IMR-90 (cell line): ENCODE results near the gene RASGRF2. TPM values are rescaled to one million over a fixed set of nuclear protein-coding genes. Genes with fewer than 3 reads are reported as not detected.

Experiments used
- ATAC-seq: fragments of 200-7000 bp; cut with Tn5 transposase; 2 replicates; pipeline ENCODE4 v1.9.1; 2020; ENCODE audit warnings: low read depth, mild to moderate bottlenecking, moderate library complexity
- BruUV-seq: library from RNA; stranded (reverse); fragments of 400-500 nt; replicated peaks from 2 replicates; lab custom pipeline; 2021; lab: Mats Ljungman, UMichigan
- CTCF ChIA-PET: fragments of 300-600 bp; formaldehyde crosslinking; extraction: SDS; loops from one replicate; lab custom pipeline; 2021; ENCODE audit warnings: antibody characterized with exemption; lab: Yijun Ruan, JAX
- POLR2A ChIA-PET: fragments of 300-600 bp; sonication (Branson Sonifier 250); formaldehyde crosslinking; loops from one replicate; lab custom pipeline; 2022; ENCODE audit warnings: antibody characterized with exemption; ENCODE audit not compliant: unreplicated experiment; lab: Charles Lee
- DNase-seq: peaks from one replicate; pipeline ENCODE4 v3.0.0; 2013
- H2AFZ ChIP-seq: replicated peaks from 2 replicates; pipeline ENCODE3; 2013; ENCODE audit warnings: low read length, mild to moderate bottlenecking; ENCODE audit not compliant: poor library complexity
- H2AK5ac ChIP-seq: 2 replicates; pipeline ENCODE4 v1.6.1; 2013; ENCODE audit warnings: low read depth, low read length, inconsistent platforms
- H2AK9ac ChIP-seq: replicated peaks from 2 replicates; pipeline ENCODE3; 2013; ENCODE audit warnings: mild to moderate bottlenecking, low read depth, low read length, moderate library complexity; ENCODE audit not compliant: poor library complexity
- H2BK120ac ChIP-seq: 2 replicates; pipeline ENCODE4 v1.6.1; 2013; ENCODE audit warnings: low read depth, low read length, inconsistent platforms
- H2BK15ac ChIP-seq: 3 replicates; pipeline ENCODE4 v1.6.1; 2013; ENCODE audit warnings: low read depth, low read length, inconsistent platforms
- H2BK20ac ChIP-seq: 2 replicates; pipeline ENCODE4 v1.6.1; 2013; ENCODE audit warnings: low read depth, mild to moderate bottlenecking, inconsistent platforms, low read length, moderate library complexity
- H2BK5ac ChIP-seq: 2 replicates; pipeline ENCODE4 v1.6.1; 2013; ENCODE audit warnings: mild to moderate bottlenecking, low read depth, low read length, inconsistent platforms; ENCODE audit not compliant: poor library complexity, severe bottlenecking
- H3K14ac ChIP-seq: replicated peaks from 2 replicates; pipeline ENCODE4 v1.6.1; 2013; ENCODE audit warnings: low read depth, low read length, inconsistent platforms
- H3K18ac ChIP-seq: 2 replicates; pipeline ENCODE4 v1.6.1; 2013; ENCODE audit warnings: low read depth, low read length, control low read depth
- H3K23ac ChIP-seq: 2 replicates; pipeline ENCODE4 v1.6.1; 2013; ENCODE audit warnings: low read depth, low read length, inconsistent platforms
- H3K27ac ChIP-seq: 2 replicates; pipeline ENCODE4 v1.5.1; 2013; ENCODE audit warnings: mild to moderate bottlenecking, control low read depth, low read length; ENCODE audit not compliant: insufficient read depth
- H3K27me3 ChIP-seq: 2 replicates; pipeline ENCODE4 v1.6.1; 2013; ENCODE audit warnings: low read length; ENCODE audit not compliant: control insufficient read depth, insufficient read depth
- H3K36me3 ChIP-seq: 2 replicates; pipeline ENCODE4 v1.6.1; 2013; ENCODE audit warnings: low read length, mixed read lengths; ENCODE audit not compliant: control insufficient read depth, insufficient read depth
- H3K4ac ChIP-seq: 2 replicates; pipeline ENCODE4 v1.6.1; 2013; ENCODE audit warnings: low read depth, low read length, inconsistent platforms
- H3K4me1 ChIP-seq: 2 replicates; pipeline ENCODE4 v1.6.1; 2013; ENCODE audit warnings: low read length, mixed read lengths; ENCODE audit not compliant: control insufficient read depth, insufficient read depth
- H3K4me2 ChIP-seq: 2 replicates; pipeline ENCODE4 v1.6.1; 2013; ENCODE audit warnings: low read depth, mild to moderate bottlenecking, control low read depth, low read length, moderate library complexity
- H3K4me3 ChIP-seq: 2 replicates; pipeline ENCODE4 v1.5.1; 2013; ENCODE audit warnings: low read depth, mild to moderate bottlenecking, control low read depth, low read length, moderate library complexity; ENCODE audit not compliant: insufficient read depth
- H3K56ac ChIP-seq: 2 replicates; pipeline ENCODE4 v1.6.1; 2013; ENCODE audit warnings: low read length, inconsistent platforms; ENCODE audit not compliant: insufficient read depth; ENCODE audit errors: extremely low read depth
- H3K79me1 ChIP-seq, 2 experiments: 2 replicates each; pipeline ENCODE4 v1.6.1; 2013; ENCODE audit warnings: low read length in 2 of 2, inconsistent platforms in 1 of 2, low read depth in 1 of 2
- H3K9ac ChIP-seq: 2 replicates; pipeline ENCODE4 v1.6.1; 2013; ENCODE audit warnings: low read depth, low read length, control low read depth
- H3K9me1 ChIP-seq: 2 replicates; pipeline ENCODE4 v1.6.1; 2013; ENCODE audit warnings: low read length, inconsistent platforms; ENCODE audit not compliant: insufficient read depth
- H3K9me3 ChIP-seq: 2 replicates; pipeline ENCODE4 v1.6.1; 2013; ENCODE audit warnings: low read length; ENCODE audit not compliant: control insufficient read depth, insufficient read depth
- H4K20me1 ChIP-seq: 2 replicates; pipeline ENCODE4 v1.6.1; 2013; ENCODE audit warnings: low read length, inconsistent platforms; ENCODE audit not compliant: insufficient read depth
- H4K5ac ChIP-seq: 2 replicates; pipeline ENCODE4 v1.6.1; 2013; ENCODE audit warnings: mild to moderate bottlenecking, low read depth, low read length, control low read depth
- H4K8ac ChIP-seq, 2 experiments: 2 replicates each; pipeline ENCODE4 v1.6.1; 2013; ENCODE audit warnings: low read depth in 2 of 2, low read length in 2 of 2, control low read depth in 1 of 2, inconsistent platforms in 1 of 2
- H4K91ac ChIP-seq: 2 replicates; pipeline ENCODE4 v1.6.1; 2013; ENCODE audit warnings: low read depth, low read length, inconsistent platforms; ENCODE audit not compliant: insufficient read depth
- NFE2L2 ChIP-seq: fragments of 150-350 bp; IDR thresholded peaks from 2 replicates; pipeline ENCODE4 v1.6.1; 2016; ENCODE audit warnings: low read depth, mild to moderate bottlenecking, low read length
- POLR2A ChIP-seq: IDR thresholded peaks from 2 replicates; pipeline ENCODE4 v1.6.1; 2012; ENCODE audit warnings: mild to moderate bottlenecking, low read depth, low read length
- RAD21 ChIP-seq: IDR thresholded peaks from 2 replicates; pipeline ENCODE4 v1.6.1; 2012; ENCODE audit warnings: low read length, improper control_type of control experiment
- SMC3 ChIP-seq: fragments of 150-350 bp; IDR thresholded peaks from 2 replicates; pipeline ENCODE4 v1.6.1; 2016; ENCODE audit warnings: low read depth, mild to moderate bottlenecking, antibody characterized with exemption, low read length, moderate library complexity
- WGBS, 2 experiments: methylation state at CpG; one replicate each; pipeline versions ENCODE4 v1.1.5 to v1.1.7; 2013; ENCODE audit warnings: missing lambda C conversion rate in 2 of 2; ENCODE audit not compliant: insufficient read length in 1 of 2; ENCODE audit errors: extremely low coverage in 2 of 2; 5-methylcytosine and 5-hydroxymethylcytosine counted together
- dilution Hi-C: fragments of 300-500 bp; cut with HindIII; formaldehyde crosslinking; loops from one replicate; pipeline ENCODE4 v1.14.3; 2018; ENCODE audit warnings: low sequenced_read_pairs; ENCODE audit not compliant: unreplicated experiment
- in situ Hi-C: fragments of 300-500 bp; cut with MboI; formaldehyde crosslinking; loops from 3 replicates; pipeline ENCODE4 v1.14.3; 2019; ENCODE audit warnings: low sequenced_read_pairs, inconsistent platforms, mixed read lengths
- intact Hi-C: fragments of 100-400 bp; cut with micrococcal nuclease; formaldehyde crosslinking; loops from 2 replicates; pipeline ENCODE4 v1.10.0; 2022
- polyA plus RNA-seq, 3 experiments: library from polyadenylated mRNA; depleted of rRNA; stranded (reverse); fragments of >200 nt; gene quantifications; 2 replicates each; pipeline ENCODE4 v1.2.3, GENCODE V29; 2012; ENCODE audit warnings: low replicate concordance in 1 of 3
- total RNA-seq: library from RNA; depleted of rRNA; stranded (reverse); fragments of >200 nt; gene quantifications from 2 replicates; pipeline ENCODE4 v1.2.3, GENCODE V29; 2012

The RASGRF2 gene
- total and polyA plus RNA-seq, 2 of the 4 experiments (the other 2 are of a cell fraction): 2.9 to 5.0 TPM

DNA sequence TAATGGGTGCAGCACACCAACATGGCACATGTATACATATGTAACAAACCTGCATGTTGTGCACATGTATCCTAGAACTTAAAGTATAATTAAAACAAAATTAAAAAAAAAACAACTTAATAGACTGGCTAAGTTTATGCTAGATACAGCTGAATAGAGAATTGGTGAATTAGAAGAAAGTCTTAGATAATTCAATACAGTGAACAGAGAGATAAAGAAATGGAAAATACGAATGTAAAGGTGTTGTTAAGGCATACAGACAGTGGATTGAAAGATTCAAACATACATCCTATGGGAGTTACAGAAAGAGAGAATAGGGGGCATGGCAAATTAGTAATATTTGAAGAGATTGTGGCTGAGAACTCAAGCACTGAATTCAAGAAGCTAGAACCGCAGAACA lies 75.4 kb downstream of the RASGRF2 start:
- no peak overlapping the region for H3K9ac ChIP-seq
- no peaks in the 10 kb centered on the region for H3K9me3 ChIP-seq
- no peak overlapping the region for H2AK5ac ChIP-seq
- H2BK120ac ChIP-seq: no peak overlapping the region
- ATAC-seq (no peak), DNase-seq (no peak)
- no peak overlapping the region for H3K27ac ChIP-seq
- intact Hi-C loops (no loop called here), in situ Hi-C loops (no loop called here), dilution Hi-C loops (no loop called here)
- peaks cover 2% of the 10 kb centered on the region; the same call in 1 of the 2 replicates for H4K20me1 ChIP-seq
- H3K79me1 ChIP-seq: peaks cover 1 to 20% of the 10 kb centered on the region in 2 experiments; a peak in 3 of 4 replicates
- no peak overlapping the region for H3K23ac ChIP-seq
- H4K5ac ChIP-seq: no peak overlapping the region
- CTCF ChIA-PET: no interaction called here
- H3K18ac ChIP-seq: no peak overlapping the region
- no peak overlapping the region for H2BK20ac ChIP-seq
- H3K4me1 ChIP-seq: no peaks in the 10 kb centered on the region
- H3K27me3 ChIP-seq: no peaks in the 10 kb centered on the region
- POLR2A ChIA-PET: no interaction called here
- no peak overlapping the region for H2BK5ac ChIP-seq
- no TSS peak for BruUV-seq
- H3K36me3 ChIP-seq: no peaks in the 10 kb centered on the region
- H3K4me2 ChIP-seq: no peak overlapping the region
- no peak overlapping the region for H2AK9ac ChIP-seq
- no peak overlapping the region for H4K91ac ChIP-seq
- H3K9me1 ChIP-seq: no peaks in the 10 kb centered on the region
- no CpG with 5 or more reads among the region's 2 CpGs for WGBS, 2 experiments
- no peak overlapping the region for H3K56ac ChIP-seq
- no peak overlapping the region for H3K14ac ChIP-seq
- TF ChIP-seq RAD21: no peak
- TF ChIP-seq POLR2A: no peak
- no peak for TF ChIP-seq NFE2L2
- TF ChIP-seq SMC3: no peak
- no peak overlapping the region for H3K4me3 ChIP-seq
- H4K8ac ChIP-seq: no peak overlapping the region
- no peak overlapping the region for H2AFZ ChIP-seq
- H2BK15ac ChIP-seq: no peak overlapping the region
- H3K4ac ChIP-seq: no peak overlapping the region
